ENCODE measurements around the gene LGR6.

Gene LGR6

GRCh38 chr1:202217951-202218350 is 24.4 kb downstream of the LGR6 start:
- DNase-seq (ENCODE audit: low read depth in 1 of 2, low spot score in 1 of 2), result no peak

DNA sequence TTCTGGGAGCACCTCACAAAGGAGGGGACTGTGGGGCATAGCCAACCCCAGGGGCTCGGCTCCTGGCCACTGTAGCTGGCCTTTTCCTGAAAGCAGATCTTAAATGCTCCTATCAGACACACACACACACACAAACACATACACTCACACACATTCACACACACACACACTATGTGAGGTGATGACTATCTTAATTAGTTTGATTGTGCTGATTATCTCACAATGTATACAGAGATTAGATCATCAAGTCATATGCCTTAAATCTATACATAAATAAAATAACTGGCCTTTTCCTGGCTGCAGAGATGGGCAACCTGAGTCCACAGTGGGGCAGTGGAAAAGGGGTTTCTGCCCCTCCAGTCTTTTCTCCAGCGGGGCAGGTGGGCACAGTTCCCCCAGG is 27.1 kb downstream of the LGR6 start:
- no peak for DNase-seq (ENCODE audit: low read depth in 1 of 2, low spot score in 1 of 2)

DNA sequence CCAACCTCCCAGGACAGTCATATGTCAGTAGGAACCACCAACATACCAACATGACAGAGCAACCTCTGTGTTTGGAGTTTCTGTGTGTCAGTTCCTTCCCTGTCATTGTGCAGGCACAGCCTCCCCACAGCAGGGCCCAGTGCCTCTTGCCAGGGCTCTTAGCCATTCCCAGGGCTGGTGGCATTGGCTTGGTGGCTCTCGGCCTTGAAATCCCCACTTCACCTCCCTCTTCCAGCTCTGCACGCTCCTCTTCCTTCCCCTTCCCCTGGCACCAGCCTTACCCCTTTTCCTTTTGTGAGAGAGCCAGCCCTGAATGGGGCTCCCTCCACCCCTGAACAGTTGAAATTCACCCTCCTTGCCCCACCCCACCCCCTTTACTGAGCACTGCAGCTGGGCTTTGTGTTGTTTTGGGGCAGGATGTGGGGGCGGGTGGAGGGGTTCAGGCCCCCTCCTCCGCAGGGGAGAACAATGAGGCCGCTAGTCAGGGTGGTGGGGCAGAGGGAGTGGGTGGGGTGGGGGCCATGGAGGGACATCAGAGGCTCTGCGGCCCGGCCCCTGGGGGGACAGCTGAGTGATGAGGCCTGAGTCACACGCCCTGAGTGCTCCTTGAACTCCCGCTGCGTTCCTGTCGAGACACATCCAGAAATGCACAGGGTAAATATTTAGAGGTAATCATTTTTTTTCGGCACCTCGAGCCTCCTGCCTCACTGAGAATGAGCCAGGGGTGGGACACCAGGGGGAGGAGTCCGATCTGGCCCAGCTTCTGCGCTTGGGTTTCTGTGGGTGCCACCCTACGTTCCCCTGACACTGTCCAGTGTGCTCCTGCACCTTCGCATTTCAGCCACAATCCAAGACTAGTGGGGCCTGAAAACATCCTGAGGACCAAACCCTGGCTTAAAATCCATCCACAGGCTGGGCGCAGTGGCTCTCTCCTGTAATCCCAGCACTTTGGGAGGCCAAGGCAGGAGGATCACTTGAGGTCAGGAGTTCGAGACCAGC is 28.6 kb downstream of the LGR6 start:
- DNase-seq (ENCODE audit: low read depth in 1 of 2, low spot score in 1 of 2), result no peak

- DNase-seq (ENCODE audit: low read depth in 1 of 2, low spot score in 1 of 2), result no peak
Observed at GRCh38 chr1:202223121-202223860, 29.7 kb downstream of the LGR6 start.

GRCh38 chr1:202224453-202224852 is 30.9 kb downstream of the LGR6 start:
- no peak for DNase-seq (ENCODE audit: low read depth in 1 of 2, low spot score in 1 of 2)

DNA sequence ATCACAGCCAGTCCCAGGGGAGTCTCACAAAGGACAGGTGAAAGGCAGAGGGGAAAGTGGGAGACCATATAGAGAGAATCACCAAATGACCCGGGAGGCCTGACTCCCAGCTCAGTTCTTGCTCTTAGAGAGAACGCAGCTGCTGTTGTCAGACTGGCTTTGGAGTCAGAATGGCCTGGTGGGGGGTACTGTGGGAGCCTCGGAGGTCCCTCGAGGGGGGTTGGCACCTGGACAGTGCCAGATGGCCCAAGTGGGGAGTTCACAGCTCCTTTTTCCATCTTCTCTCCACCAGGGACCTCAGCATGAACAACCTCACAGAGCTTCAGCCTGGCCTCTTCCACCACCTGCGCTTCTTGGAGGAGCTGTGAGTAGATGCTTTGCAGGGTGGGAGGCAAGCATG is 31.5 kb downstream of the LGR6 start:
- no peak for DNase-seq (ENCODE audit: low read depth in 1 of 2, low spot score in 1 of 2)

- no peak for DNase-seq (ENCODE audit: low read depth in 1 of 2, low spot score in 1 of 2)
Observed at GRCh38 chr1:202227053-202227672, 33.6 kb downstream of the LGR6 start.

GRCh38 chr1:202227997-202228401 is 34.4 kb downstream of the LGR6 start:
- DNase-seq (ENCODE audit: low read depth in 1 of 2, low spot score in 1 of 2), result no peak

DNA sequence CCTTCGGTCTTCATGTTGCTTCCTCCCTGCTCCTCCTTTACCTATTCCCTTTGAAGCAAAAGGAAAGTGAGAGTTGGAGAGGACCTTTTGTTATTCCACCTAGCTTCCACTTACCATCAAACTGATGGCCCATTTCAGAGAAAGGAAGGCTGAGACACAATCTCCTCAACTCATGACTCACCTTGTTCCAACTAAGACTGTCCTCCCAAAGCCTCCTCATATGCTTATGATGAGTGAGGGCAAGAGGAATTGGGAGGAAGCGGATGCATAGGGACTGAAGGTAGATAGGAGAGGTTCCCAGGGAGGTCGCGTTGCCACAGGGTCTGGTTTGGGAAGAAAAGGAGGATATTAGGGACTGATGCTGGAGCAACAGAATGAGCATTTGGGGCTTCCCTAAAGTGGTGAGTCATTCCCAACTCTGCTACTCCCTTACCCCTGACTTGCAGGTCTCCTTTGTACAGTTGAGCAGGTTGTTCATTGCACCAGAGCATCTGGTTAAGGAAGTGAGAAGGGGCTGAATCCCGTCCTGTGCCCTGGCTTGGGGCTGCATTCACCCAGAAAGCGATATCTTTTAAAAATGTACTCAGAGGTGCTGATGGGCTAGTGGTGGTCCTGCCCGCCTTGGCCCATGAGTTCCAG is 35.0 kb downstream of the LGR6 start:
- no peak for DNase-seq (ENCODE audit: low read depth in 1 of 2, low spot score in 1 of 2)

DNA sequence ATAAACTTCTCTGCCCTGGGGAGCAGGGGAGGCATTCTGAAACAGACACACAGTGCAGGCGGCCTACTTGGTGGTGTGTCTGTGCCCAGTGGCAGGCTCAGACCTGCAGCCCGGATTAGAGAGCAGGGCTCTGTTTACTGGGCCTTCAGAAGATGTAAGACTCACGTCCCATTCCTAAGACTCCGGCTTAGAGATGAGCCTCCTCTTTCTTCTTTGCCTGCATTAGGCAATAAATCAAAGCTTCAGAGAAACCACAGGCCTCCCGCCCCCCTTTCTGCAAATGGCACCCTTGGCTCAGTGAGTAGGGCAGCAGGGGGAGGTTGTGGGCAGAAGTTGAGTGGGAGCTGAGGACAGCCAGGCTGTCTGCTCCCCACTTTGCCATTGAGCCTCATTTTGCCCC is 35.8 kb downstream of the LGR6 start:
- DNase-seq (ENCODE audit: low read depth in 1 of 2, low spot score in 1 of 2), result no peak

DNA sequence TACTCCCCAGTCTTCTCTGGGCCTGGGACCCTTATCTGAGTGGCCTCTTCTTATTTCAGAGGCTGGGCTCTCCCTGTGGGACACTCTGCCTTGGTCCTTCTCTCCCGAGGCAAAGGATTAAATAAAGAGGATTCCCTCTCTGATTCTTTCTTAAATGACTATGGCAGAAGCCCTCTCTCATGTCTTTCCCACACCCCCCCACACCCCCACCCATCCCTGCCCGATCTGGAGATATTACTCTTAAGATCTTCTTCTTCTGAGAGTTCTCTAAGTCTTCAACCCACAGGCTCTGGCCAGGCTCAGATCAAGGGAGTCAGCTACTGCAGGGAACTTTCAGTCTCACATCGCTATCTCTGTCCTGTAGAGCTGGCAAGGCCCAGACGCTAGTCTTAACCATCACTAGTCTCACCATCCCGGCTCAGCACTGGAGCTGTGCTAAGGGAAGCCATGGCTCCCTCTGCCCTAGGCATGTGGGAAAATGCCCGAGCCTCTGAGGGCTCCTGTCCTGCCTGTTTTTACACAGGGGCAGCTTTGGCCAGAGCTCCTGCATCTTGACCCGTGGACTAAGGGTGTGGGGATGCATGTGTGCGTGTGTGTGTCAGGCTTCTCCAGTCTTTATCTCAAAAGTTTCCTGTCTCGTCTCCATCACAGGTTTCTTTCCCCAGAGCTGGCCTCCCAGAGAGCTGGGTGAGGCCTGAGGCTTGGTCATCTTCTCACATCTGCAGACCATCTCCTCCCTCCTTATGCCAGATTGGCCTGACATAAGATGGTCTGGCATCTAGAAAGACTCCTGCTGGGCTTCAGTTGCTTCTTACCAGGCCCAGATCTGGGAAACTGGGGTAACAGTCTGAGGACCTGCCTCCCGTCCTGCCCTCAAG is 36.7 kb downstream of the LGR6 start:
- DNase-seq (ENCODE audit: low read depth in 1 of 2, low spot score in 1 of 2), result no peak

DNA sequence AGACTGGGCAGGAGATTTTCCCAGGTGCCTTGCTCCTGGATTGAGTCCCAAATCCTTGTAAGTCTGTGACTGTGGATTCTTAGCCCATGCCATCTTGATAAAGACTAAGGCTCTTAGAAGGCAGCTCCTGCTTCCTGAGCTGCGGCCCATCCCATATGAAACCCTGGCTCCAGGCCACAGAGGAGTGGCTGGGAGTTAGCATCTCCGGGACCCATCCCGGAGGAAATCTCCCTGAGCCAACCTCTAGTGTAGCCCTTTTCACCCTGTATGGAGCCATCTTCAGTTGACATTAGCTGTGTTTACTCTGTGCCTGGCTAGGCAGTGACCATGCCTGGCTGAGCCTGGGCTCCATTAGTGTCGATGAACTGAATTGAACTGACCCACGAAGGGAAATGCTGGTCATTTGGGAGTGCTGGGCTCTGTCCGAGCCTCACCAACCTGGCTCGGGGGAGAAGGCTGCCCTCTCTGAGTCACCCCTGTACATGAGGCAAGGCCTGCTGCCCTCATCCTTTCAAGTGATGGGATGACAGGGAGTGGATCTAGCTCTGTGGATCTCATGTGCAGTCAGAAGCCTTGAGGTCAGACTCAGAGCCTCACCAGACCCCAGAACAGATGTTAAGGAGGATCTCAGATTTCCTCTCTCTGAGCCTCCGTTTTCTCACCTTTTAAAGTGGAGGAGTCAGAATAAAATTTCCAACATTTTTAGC is 37.5 kb downstream of the LGR6 start:
- DNase-seq (ENCODE audit: low read depth in 1 of 2, low spot score in 1 of 2), result no peak

GRCh38 chr1:202233171-202233570 is 39.6 kb downstream of the LGR6 start:
- no peak for DNase-seq (ENCODE audit: low read depth in 1 of 2, low spot score in 1 of 2)

DNA sequence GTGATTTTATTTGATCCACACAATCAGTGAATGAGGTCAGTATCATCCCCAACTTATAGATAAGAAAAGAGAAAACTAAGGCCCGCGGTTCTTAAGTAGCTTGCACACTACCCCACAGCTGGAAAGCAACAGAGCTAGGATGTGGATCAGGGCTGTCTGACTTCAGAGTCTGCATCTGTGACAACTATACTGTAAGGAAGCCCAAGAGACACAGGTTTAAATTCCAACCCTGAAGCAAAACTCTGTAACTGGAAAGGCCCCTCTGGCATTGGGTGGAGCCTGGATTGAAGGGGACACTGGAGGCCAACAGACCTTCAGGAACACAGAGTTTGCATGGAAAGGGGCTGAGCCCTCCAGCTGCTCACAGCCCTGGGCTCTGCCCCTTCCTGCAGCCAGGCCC is 40.2 kb downstream of the LGR6 start:
- DNase-seq (ENCODE audit: low read depth in 1 of 2, low spot score in 1 of 2), result no peak

DNA sequence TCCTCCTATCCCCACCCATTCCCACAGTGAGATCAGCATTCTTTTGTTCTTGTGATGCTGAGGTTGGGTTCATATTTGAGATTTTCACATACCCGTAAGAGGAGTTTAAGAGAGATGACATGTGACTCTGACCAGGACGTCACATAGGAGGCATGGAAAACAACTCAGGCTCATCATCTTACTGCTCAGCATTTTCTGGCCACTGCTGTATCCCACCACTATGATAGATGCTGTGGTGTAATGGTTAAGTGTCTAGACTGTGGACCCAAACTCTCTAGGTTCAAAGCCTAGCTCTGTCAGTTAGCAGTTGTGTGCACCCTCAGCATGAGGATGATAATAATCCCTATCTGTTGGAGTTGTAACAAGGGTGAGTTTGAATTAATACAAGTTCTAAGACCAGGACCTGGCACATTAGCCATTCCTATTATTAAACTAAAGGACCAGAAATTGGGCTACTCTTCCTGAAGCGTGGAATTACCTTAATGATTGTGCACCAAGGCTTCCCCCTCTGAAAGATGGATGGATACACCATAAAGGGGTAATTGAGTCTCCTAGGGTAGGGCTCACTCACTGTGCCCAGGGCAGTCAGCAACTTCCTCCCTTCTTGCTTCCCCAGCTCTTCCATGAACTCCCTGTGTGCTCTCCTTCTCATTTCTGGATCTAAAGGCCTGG is 40.9 kb downstream of the LGR6 start:
- DNase-seq (ENCODE audit: low read depth in 1 of 2, low spot score in 1 of 2), result no peak

GRCh38 chr1:202235003-202235660 is 41.5 kb downstream of the LGR6 start:
- no peak for DNase-seq (ENCODE audit: low read depth in 1 of 2, low spot score in 1 of 2)

GRCh38 chr1:202235856-202236837 is 42.5 kb downstream of the LGR6 start:
- DNase-seq (ENCODE audit: low read depth in 1 of 2, low spot score in 1 of 2), result peak; percentile 50 to 62
